ENCODE data around the gene LRRC56.

Gene LRRC56

DNA sequence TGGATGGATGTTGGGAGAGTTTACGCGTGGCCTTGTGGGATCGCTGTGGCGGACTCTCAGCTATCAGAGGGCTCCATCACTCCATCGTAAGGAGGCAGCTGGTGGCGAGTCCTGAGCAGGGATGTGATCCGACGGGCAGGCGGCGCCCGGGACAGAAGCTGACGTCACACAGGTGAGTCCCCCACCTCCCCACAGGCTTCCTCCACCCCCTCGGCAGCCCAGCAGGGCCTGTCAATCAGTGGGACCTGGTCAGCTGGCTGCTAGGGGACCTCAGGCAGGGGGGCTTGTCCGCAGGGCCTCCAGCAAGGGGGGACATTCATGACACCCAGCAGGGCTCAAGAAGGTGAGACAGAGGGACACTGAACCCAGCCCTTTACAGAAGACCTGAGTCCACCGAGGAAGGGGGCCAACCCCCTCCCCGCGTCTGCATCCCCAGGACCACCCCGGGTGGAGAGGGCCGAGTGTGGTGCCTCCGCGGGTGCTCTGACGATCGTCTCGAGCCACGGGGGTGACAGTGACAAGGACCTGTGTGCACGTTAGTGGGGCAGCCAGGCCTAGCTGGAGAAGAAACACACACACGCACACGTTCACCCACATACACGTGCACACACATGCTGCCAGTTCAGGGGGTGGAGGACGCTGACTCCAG lies 9.0 kb upstream of the LRRC56 start:
- no peak for DNase-seq

GRCh38 chr11:528815-529727 lies 8.3 kb upstream of the LRRC56 start:
- no peak for DNase-seq

GRCh38 chr11:529728-530411 lies 7.5 kb upstream of the LRRC56 start:
- DNase-seq: no peak

DNA sequence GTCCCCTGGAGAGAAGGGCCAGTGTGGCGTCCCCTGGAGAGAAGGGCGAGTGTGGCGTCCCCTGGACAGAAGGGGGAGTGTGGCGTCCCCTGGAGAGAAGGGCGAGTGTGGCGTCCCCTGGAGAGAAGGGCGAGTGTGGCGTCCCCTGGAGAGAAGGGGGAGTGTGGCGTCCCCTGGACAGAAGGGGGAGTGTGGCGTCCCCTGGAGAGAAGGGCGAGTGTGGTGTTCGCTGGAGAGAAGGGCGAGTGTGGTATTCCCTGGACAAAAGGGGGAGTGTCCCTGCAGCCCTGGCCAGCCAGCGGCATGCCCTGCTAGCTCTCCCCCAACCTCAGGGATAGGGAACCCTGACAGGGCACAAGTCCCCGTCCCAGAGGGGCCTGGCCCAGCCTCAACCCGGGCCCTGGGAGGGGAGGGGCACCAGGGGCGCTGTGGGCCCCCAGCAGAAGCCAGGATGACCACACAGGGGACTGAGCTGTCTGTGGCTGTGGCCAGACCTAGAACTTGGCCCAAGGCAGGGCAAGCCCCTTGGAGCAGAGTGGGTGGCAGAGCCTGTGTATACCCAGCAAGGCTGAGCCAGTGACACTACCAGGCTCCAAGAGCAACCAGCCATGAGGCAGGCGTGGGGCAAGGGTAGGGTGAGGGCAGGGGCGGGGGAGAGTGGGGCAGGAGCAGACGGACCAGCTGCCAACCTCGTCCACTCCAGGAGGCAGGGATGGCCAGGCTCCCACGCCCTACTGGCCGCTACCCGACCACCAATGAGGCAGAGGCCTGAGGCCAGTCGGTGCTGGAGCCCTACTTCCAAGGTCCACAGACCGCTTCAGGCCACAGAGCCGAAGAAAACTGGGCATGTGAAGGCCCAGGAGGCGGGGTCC lies 6.1 kb upstream of the LRRC56 start:
- DNase-seq: no peak

- DNase-seq: no peak
These were observed 5.3 kb upstream of the LRRC56 start for GRCh38 chr11:531919-532526.

DNA sequence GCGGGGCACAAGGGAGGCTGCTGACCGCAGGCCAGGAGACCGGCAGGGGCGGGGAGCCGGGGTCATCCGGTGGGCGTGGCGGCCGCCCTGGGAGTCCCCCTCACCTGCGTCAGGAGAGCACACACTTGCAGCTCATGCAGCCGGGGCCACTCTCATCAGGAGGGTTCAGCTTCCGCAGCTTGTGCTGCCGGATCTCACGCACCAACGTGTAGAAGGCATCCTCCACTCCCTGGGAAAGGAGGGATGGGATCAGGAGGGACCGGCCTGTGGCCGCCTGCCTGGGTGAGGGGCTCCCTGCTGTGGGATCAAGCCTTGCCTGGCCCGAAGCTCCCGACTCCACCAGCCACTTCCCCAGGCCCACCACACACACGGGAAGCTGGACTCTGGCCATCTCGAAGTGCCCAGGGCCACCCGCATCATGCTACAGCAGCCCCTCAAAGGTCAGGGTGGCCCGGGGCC lies 4.8 kb upstream of the LRRC56 start:
- DNase-seq: no peak

DNA sequence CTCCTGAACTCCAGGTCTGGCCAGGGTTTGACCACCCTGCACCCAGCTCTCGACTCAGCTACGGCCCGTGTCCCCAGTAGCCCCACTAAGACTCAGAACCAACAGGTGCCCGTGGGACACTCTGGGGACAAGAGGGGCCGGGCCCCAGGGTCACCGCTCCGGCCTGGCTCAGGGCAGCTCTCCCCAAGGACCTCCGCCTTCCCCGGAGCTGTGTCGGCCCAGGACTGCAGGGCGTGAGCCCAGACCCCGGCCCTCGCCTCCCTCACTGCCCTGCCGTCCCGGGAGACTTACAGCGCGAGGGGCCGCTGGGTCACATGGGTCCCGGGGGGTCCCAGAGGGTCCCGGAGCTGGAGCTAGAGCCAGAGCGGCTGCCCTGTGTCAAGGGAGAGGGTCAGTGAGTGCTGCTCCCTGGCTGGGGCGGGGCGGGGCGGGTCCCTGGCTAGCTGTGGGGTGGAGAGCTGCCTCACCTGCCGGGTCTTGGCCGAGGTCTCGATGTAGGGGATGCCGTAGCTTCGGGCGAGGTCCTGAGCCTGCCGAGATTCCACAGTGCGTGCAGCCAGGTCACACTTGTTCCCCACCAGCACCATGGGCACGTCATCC lies 4.2 kb upstream of the LRRC56 start:
- no peak for DNase-seq

- DNase-seq: no peak
These were observed 3.5 kb upstream of the LRRC56 start for GRCh38 chr11:533586-534395.

DNA sequence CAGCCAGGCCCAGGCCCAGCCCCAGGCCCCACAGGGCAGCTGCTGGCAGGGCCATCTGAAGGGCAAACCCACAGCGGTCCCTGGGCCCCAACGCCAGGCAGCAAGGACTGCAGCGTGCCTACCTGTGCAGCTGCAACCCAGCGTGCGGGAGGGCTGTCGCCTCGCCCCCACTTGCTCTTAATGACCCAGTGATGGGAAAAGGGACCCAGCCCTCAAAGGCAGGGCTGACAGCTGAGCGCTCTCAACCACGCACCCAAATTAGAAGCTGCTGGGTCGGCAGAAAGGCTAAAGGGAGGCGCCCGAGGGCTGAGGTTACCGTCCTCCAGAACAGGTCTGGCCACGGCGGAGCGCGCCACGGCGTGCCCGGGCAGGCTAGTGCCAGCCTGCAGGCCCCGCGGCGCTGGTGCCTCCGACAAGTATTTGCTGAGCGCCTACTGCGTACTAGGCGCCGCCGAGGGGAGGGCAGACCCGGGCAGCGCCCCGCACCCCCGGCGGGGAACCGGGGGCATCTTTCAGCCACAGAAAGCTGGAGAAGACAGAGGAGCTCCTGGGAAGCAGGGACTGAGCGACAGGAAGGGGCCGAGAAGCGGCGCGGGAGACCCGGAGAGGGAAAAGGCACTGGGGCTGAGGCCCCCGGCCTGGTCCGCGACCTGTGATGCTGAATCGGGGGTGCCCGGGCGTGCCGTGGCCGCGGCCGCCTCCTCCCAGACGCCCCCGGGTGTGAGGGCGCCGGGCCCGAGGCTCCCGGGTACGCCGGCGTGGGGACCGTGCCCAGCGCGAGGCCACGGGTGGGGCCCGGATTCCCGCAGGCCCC lies 2.7 kb upstream of the LRRC56 start:
- no peak for DNase-seq

GRCh38 chr11:535210-535518 lies 2.2 kb upstream of the LRRC56 start:
- DNase-seq: no peak

GRCh38 chr11:535519-536454 lies 1.5 kb upstream of the LRRC56 start, which contains the start of gene HRAS:
HRAS (minus strand) TSS chr11:535576.
- peak; percentile 92 for DNase-seq

- no peak for DNase-seq
These were observed 499 bp downstream of the LRRC56 start for GRCh38 chr11:537622-538430.

DNA sequence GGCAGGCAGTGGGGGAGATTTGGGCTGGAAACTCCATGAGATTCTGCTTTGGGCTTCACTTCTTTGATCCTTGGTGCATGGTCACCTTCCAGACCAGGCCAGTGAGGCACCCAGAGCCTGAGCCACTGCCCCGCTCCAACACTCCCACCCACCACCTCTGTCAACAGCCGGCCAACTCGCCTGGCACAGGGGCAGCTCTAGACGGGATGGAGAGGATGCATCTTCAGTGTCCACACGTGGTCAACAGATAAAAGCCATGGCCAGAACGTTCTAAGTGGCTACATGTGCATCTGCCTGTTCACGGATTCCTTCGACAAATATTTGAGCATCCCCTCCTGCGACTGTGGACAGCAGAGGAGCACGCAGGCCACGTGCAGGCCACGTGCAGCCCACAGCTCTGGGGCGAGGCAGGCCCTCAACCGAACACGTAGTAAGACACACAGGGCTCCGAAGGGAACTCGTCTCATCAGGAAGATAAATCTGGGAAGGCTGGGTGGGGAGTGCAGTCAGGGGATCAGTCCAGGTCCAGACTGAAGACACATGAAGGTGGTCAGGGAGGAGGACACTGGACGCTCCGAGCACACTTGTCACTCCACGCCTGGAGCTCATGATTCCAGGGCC lies 1.2 kb downstream of the LRRC56 start:
- DNase-seq: no peak

GRCh38 chr11:539971-540481 lies 2.7 kb downstream of the LRRC56 start:
- no peak for DNase-seq

DNA sequence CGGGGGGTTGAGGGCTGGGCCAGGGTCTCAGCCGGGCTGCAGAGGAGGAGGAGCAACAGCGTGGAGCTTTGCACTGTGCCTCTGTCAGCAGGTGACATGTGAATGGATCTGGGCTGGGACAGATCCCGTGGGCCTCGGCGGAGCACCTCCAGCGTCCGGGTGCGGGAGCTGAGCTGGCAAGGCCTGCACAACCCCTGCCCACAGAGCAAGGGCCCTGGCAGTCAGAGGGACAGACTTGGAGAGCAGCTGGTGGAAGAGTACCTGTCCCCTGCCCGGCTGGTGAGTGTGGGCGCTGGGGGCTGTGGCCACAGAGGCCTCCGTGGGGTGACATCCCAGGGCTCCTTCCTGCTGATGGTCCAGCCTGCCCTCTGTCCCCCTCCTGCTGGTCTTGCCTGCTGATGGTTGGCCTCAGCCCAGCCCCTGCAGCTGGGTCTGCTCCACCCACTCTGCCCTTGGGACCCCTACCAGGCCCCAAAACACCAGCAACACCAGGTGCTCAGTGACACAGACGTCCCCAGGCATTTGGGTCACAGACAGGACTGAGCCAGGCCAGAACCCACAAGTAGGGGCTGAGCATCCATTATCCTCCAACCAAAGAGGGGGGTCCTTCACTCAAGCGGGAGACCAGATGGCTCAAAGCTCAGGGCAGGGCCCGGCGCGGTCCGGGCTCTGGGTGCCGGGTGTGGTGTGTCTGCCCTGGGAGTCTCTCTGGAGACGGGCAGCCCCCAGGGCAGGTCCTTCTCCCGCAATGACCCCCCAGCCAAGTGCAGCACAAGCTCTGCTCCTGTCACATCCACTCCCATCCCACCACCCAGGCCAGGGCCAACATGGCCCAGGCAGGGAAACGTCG lies 3.5 kb downstream of the LRRC56 start:
- DNase-seq: no peak

DNA sequence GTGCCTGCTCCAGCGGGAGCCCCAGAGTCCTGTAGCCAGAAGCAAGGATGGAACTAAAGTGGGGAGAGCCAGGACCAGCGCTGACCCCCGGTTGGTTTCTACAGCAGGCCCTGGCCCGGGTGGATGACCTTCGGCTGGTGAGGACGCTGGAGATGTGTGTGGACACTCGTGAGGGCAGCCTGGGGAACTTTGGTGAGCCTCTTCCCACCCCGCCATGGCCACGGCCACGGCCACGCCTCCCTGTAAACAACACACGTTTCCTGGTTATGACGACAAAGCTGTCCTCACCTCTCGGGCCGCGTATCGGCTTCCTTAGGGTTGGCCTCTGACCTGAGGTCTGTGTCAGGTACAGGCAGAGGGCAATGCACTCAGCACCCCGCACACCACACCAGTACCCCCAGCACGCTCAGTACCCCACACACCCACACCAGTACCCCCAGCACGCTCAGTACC lies 4.1 kb downstream of the LRRC56 start:
- no peak for DNase-seq
